Keratinocyte (primary cell): ENCODE data around the gene CGRRF1. TPM values are rescaled to one million over a fixed set of nuclear protein-coding genes. Genes with fewer than 3 reads are reported as not detected.
A peak's percentile ranks its signal among the peaks of the same experiment; 100 is the strongest.

Source experiments
- DNase-seq: peaks from one replicate; pipeline ENCODE4 v3.0.0-alpha.2; 2011; ENCODE audit warnings: low read depth, missing footprints, low spot score
- FAIRE-seq: peaks from 2 replicates; lab custom pipeline; 2011; peaks lifted over from hg19 to GRCh38; lab: Jason Lieb, UNC
- H2AFZ ChIP-seq: 2 replicates; pipeline ENCODE4 v1.6.0; 2012; ENCODE audit warnings: low read length, control low read depth, inconsistent platforms; ENCODE audit not compliant: control insufficient read depth
- H3K27ac ChIP-seq: 2 replicates; pipeline ENCODE4 v1.5.1; 2011; ENCODE audit warnings: low read length; ENCODE audit not compliant: control insufficient read depth, insufficient read depth
- H3K27me3 ChIP-seq: 3 replicates; pipeline ENCODE4 v1.6.0; 2011; ENCODE audit warnings: low read length; ENCODE audit not compliant: control insufficient read depth, insufficient read depth; ENCODE audit errors: extremely low read depth
- H3K36me3 ChIP-seq, 2 experiments: 2 replicates in 1 of 2; 3 replicates in 1 of 2; pipeline ENCODE4 v1.5.1; 2011; ENCODE audit warnings: low read length in 2 of 2, mild to moderate bottlenecking in 1 of 2; ENCODE audit not compliant: control insufficient read depth in 2 of 2, insufficient read depth in 2 of 2; ENCODE audit errors: extremely low read depth in 1 of 2
- H3K4me1 ChIP-seq: 3 replicates; pipeline ENCODE4 v1.5.1; 2011; ENCODE audit warnings: low read length; ENCODE audit not compliant: control insufficient read depth, insufficient read depth; ENCODE audit errors: extremely low read depth
- H3K4me2 ChIP-seq: 3 replicates; pipeline ENCODE4 v1.6.0; 2011; ENCODE audit warnings: low read depth, low read length; ENCODE audit not compliant: control insufficient read depth, insufficient read depth; ENCODE audit errors: extremely low read depth
- H3K4me3 ChIP-seq, 3 experiments: fragments of 200-600 bp in 1 of 3; sonication (generic) in 1 of 3; 2 replicates in 2 of 3; 3 replicates in 1 of 3; pipeline ENCODE4 v1.5.1; 2011 to 2016; ENCODE audit warnings: low read length in 3 of 3, mild to moderate bottlenecking in 3 of 3, control low read depth in 2 of 3, inconsistent platforms in 1 of 3, low read depth in 1 of 3, mixed read lengths in 1 of 3, mixed run types in 1 of 3, moderate library complexity in 1 of 3; ENCODE audit not compliant: control insufficient read depth in 2 of 3, insufficient read depth in 2 of 3; ENCODE audit errors: extremely low read depth in 1 of 3
- H3K79me2 ChIP-seq: 2 replicates; pipeline ENCODE4 v1.6.0; 2012; ENCODE audit warnings: low read length; ENCODE audit not compliant: control insufficient read depth, insufficient read depth
- H3K9ac ChIP-seq: 3 replicates; pipeline ENCODE4 v1.6.0; 2011; ENCODE audit warnings: low read length; ENCODE audit not compliant: control insufficient read depth, insufficient read depth; ENCODE audit errors: extremely low read depth
- H3K9me1 ChIP-seq: 3 replicates; pipeline ENCODE4 v1.6.0; 2011; ENCODE audit warnings: low read length; ENCODE audit not compliant: control insufficient read depth, insufficient read depth; ENCODE audit errors: extremely low read depth
- H3K9me3 ChIP-seq: 2 replicates; pipeline ENCODE4 v1.5.1; 2012; ENCODE audit warnings: low read depth, low read length; ENCODE audit not compliant: control insufficient read depth
- H4K20me1 ChIP-seq: 3 replicates; pipeline ENCODE4 v1.6.0; 2011; ENCODE audit warnings: low read length; ENCODE audit not compliant: control insufficient read depth, insufficient read depth; ENCODE audit errors: extremely low read depth
- CTCF ChIP-seq, 3 experiments: IDR thresholded peaks in 1 of 3; conservative IDR thresholded peaks in 1 of 3; optimal IDR thresholded peaks in 1 of 3; 2 replicates in 2 of 3; 3 replicates in 1 of 3; pipeline versions ENCODE3 to v1.5.1; 2011; ENCODE audit warnings: low read length in 3 of 3, mild to moderate bottlenecking in 3 of 3, moderate library complexity in 2 of 3, control low read depth in 1 of 3, inconsistent platforms in 1 of 3; ENCODE audit not compliant: insufficient read depth in 2 of 3; ENCODE audit errors: extremely low read depth in 1 of 3
- EZH2 ChIP-seq: IDR thresholded peaks from one replicate; pipeline ENCODE4 v1.6.1; 2012; ENCODE audit warnings: inconsistent platforms, mild to moderate bottlenecking, low read length, moderate library complexity
- dilution Hi-C: fragments of 300-500 bp; cut with MboI; formaldehyde crosslinking; loops from one replicate; pipeline ENCODE4 v1.7.0; 2020; ENCODE audit warnings: low sequenced_read_pairs; ENCODE audit not compliant: extremely low pct_ligation_motif_present
- polyA minus RNA-seq, 3 experiments: library from RNA; depleted of rRNA, polyadenylated mRNA; stranded (reverse); fragments of >200 nt; gene quantifications; 1 replicate in 1 of 3; 2 replicates in 1 of 3; 3 replicates in 1 of 3; pipeline ENCODE4 v1.2.3, GENCODE V29; 2011
- polyA plus RNA-seq, 5 experiments: library from polyadenylated mRNA; depleted of rRNA in 3 of 5; stranded (reverse) in 3 of 5; stranded (forward) in 1 of 5; unstranded in 1 of 5; fragments of >200 nt; gene quantifications; 1 replicate in 1 of 5; 2 replicates in 3 of 5; 3 replicates in 1 of 5; pipeline versions ENCODE4 v1.2.1 to v1.2.3, GENCODE V29; 2011 to 2012; ENCODE audit warnings: missing spikeins in 2 of 5, low read depth in 1 of 5, low replicate concordance in 1 of 5

The CGRRF1 gene
- polyA plus RNA-seq, result 10.9 to 19.5 TPM (median 17.0 TPM) in 3 replicates
- 9.3 TPM for polyA plus RNA-seq (2011; ENCODE audit: low read depth)
- polyA plus RNA-seq (2011; cell fraction: cytosol; rRNA removed), result 9.6 and 22.3 TPM in 2 replicates
- polyA plus RNA-seq (2011; cell fraction: nucleus; rRNA removed), result 11.9 and 13.3 TPM in 2 replicates
- 14.1 and 14.7 TPM in 2 replicates for polyA plus RNA-seq (2012; ENCODE audit: low replicate concordance)
- polyA minus RNA-seq, result 0.82 to 6.6 TPM (median 5.8 TPM) in 3 replicates
- 5.9 TPM for polyA minus RNA-seq (2011; cell fraction: cytosol; rRNA and poly(A)+ RNA removed)
- polyA minus RNA-seq (2011; cell fraction: nucleus; rRNA and poly(A)+ RNA removed), result 3.8 and 4.1 TPM in 2 replicates

DNA sequence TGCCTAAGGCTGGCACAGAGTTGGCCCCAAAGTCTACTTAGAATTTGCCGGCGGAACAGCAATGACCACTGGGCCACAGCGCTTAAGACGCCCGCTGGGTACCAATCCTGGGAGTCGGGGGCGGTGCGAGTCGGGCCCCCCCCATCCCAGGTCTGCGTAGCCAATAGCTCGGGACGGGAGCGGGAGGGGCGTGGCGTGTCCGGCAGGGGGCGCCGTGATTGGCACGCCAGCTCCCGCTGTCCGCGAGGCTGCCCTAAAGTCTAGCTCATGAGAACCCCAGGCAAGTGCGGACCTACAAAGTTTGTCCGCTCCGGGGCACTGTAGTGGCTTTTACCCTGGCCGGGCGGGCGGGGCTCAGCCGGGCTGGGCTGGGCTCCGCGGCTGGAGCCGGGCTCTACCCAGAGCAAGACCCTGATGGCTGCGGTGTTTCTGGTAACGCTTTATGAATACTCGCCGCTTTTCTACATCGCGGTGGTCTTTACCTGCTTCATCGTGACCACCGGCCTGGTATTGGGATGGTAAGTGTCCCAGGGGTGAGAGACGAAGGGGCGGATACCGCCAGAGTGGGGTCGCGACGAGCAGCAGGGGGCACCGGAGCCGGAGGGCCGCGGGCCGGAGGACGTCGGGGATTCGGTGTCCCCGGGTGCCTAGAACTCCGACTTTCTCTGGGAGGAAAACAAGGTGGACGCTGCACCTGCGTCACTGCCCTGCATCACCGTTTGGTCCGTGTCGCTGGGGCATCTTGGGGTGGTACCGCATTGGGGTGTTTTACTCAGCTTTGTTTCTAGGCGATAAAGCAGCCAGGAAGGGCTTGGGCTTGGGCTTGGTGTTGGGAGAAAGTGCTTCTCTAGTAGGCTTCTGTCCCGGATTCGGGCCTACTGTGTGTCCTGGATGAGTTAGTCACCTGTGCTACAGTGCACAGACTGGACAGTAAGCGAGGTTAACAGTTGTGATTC lies at the start of gene CGRRF1:
TSS of gene CGRRF1 (plus strand) at position 361 of the 956 bp plus-strand sequence. CDS start at position 415, 54 bp downstream.
- H4K20me1 ChIP-seq, result no peaks in the 10 kb centered on the region
- peaks cover 34% of the 10 kb centered on the region for H3K79me2 ChIP-seq
- DNase-seq (peak; percentile 59), FAIRE-seq (peak; percentile 62)
- H3K36me3 ChIP-seq, result no peaks in the 10 kb centered on the region
- peak within 1 kb of the TSS; percentile 81 to 95 (median 88) for H3K4me3 ChIP-seq
- peak within 1 kb of the TSS; percentile 99 for H3K4me2 ChIP-seq
- H3K27ac ChIP-seq, result peak within 1 kb of the TSS; percentile 69
- TF ChIP-seq EZH2 (no peak), CTCF (optimal IDR thresholded peaks at IDR 0.05 in 1 of 3, IDR thresholded peaks at IDR 0.05 in 1 of 3, conservative IDR thresholded peaks at IDR 0.05 in 1 of 3; ENCODE audit: extremely low read depth in 1 of 3, insufficient read depth in 2 of 3, low read length in 3 of 3) (peak in 2 of 3 experiments; percentile 64 to 67)
- dilution Hi-C loops, result no loop called here
- peaks cover 12% of the 10 kb centered on the region for H3K4me1 ChIP-seq
- no peaks in the 10 kb centered on the region for H3K9me1 ChIP-seq
- no peaks in the 10 kb centered on the region for H3K9me3 ChIP-seq
- H3K27me3 ChIP-seq, result no peaks in the 10 kb centered on the region
- peak within 1 kb of the TSS; percentile 85 for H3K9ac ChIP-seq
- peak within 1 kb of the TSS; percentile 99 for H2AFZ ChIP-seq

DNA sequence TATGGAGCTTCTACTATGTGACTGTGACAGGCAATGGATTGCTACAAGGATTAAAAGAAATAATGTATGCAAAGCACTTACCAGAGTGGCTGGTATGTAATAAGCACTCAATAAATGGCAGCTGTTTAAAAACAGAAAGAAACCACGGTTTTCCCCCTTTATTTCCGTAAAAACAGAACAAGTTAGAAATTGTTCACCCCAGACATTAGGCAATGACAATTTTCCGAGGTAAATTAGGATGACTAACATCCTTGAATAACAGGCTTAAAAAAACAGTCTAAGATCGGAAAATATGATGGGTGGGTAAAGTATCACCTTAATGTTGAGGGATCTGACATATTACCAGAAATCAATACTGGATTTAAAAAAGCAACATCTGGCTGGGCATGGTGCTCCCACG lies 47.7 kb upstream of the CGRRF1 start:
- Histone ChIP-seq H3K4me1 (no peaks in the 10 kb centered on the region), H3K27me3 (no peaks in the 10 kb centered on the region), H3K9me1 (no peaks in the 10 kb centered on the region), H3K9ac (no peak overlapping the region), H3K4me3 (no peak overlapping the region), H3K36me3 (no peaks in the 10 kb centered on the region), H2AFZ (no peak overlapping the region), H3K27ac (no peak overlapping the region), H3K9me3 (no peaks in the 10 kb centered on the region), H3K79me2 (no peaks in the 10 kb centered on the region), H3K4me2 (peak overlapping the region; percentile 7), H4K20me1 (no peaks in the 10 kb centered on the region)
- FAIRE-seq (no peak), DNase-seq (no peak)
- dilution Hi-C loops, result no loop called here
- TF ChIP-seq CTCF (optimal IDR thresholded peaks at IDR 0.05 in 1 of 3, IDR thresholded peaks at IDR 0.05 in 1 of 3, conservative IDR thresholded peaks at IDR 0.05 in 1 of 3; ENCODE audit: extremely low read depth in 1 of 3, insufficient read depth in 2 of 3, low read length in 3 of 3) (no peak), EZH2 (no peak)
